Subcutaneous adipose tissue (tissue), 4 donors: ENCODE results near the gene KCNJ2. TPM values are rescaled to one million over a fixed set of nuclear protein-coding genes. Genes with fewer than 3 reads are reported as not detected.

ENCODE experiments used
- total RNA-seq, 4 donors: library from RNA; depleted of rRNA; stranded (reverse); fragments of >200 nt; gene quantifications; one replicate each; pipeline ENCODE4 v1.1.0, GENCODE V29; 2016
- TF ChIP-seq, protein P1 (sequence below): fragments of 450-650 bp; IDR thresholded peaks from one replicate; pipeline ENCODE4 v1.5.1; 2016; ENCODE audit warnings: low read depth, mild to moderate bottlenecking, control low read depth, antibody characterized with exemption, moderate library complexity

KCNJ2 gene
- total RNA-seq: 1 to 10 TPM; 1.3 to 8.2 (median 4.6) TPM

DNA sequence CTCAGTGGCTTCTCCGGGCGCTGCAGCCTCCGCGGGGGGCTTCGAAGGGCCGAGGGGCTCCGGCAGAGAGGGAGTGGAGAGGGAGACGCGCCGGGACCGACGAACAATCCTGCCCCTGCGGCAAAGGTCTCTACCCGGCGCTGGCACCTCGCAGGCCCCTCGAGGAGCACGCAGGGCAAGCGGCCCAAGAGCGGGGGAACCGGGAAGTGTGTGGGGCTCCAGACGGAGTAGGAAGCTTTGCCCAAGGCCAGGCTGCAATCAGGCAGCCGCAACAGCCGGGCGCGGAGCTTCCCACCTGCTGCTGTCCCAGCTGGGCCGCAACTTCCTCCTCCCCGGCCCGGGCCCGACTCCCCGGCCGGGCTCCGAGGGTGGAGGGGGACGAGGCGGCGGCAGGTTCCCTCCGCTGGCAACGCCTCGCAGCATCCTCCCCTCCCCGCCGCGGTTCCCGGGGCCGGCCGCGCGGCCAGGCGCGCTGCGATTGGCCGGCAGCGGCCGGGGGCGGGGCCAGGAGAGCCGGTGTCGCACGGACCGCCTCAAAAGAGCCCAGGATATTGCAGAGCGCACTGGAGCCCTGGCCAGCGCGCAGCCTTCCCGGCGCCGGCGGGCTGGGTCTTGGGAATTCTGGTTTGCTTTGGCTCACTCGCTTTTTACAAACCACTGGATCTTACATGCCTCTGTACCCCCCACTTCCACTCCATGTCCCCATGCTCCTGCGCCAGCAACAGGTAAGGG is at the start of gene KCNJ2:
Gene KCNJ2 (plus strand): TSS at position 556 of the 732 bp plus-strand sequence. CDS start 5,508 bp downstream, outside the sequence.
- TF ChIP-seq, protein P1, sequence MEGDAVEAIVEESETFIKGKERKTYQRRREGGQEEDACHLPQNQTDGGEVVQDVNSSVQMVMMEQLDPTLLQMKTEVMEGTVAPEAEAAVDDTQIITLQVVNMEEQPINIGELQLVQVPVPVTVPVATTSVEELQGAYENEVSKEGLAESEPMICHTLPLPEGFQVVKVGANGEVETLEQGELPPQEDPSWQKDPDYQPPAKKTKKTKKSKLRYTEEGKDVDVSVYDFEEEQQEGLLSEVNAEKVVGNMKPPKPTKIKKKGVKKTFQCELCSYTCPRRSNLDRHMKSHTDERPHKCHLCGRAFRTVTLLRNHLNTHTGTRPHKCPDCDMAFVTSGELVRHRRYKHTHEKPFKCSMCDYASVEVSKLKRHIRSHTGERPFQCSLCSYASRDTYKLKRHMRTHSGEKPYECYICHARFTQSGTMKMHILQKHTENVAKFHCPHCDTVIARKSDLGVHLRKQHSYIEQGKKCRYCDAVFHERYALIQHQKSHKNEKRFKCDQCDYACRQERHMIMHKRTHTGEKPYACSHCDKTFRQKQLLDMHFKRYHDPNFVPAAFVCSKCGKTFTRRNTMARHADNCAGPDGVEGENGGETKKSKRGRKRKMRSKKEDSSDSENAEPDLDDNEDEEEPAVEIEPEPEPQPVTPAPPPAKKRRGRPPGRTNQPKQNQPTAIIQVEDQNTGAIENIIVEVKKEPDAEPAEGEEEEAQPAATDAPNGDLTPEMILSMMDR: no peak

DNA sequence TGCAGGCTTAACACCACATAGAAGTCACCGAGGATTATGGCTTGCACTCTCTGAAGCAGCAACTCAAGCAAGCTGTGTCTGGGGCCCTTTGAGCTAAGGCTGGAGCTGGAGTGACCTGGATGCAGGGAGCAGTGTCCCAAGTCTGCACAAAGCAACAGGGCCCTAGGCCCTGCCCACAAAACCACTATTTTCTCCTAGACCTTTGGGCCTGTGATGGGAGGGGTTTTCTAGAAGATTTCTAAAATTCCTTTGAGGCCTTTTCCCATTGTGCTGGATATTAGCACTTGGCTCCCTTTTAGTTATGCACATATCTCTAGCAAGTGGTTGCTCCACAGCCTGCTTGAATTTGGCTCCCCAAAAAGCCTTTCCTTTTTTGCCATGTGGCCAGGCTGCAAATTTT is 49.8 kb upstream of the KCNJ2 start:
- TF ChIP-seq, protein P1: no peak

DNA sequence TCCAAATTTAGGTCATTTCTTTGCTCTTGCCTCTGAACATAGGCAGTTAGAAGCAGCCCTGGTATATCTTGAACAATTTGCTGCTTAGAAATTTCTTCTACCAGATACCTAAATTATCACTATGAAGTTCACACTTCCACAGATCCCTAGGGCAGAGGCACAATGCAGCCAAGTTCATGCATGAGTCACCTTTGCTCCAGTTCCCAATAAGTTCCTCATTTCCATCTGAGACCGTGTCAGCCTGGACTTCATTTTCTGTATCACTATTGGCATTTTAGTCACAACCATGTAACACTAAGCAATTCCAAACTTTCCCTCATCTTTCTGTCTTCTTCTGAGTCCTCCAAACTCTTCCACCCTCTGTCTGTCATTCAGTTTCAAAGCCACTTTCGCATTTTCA is 49.3 kb upstream of the KCNJ2 start:
- TF ChIP-seq, protein P1: no peak

DNA sequence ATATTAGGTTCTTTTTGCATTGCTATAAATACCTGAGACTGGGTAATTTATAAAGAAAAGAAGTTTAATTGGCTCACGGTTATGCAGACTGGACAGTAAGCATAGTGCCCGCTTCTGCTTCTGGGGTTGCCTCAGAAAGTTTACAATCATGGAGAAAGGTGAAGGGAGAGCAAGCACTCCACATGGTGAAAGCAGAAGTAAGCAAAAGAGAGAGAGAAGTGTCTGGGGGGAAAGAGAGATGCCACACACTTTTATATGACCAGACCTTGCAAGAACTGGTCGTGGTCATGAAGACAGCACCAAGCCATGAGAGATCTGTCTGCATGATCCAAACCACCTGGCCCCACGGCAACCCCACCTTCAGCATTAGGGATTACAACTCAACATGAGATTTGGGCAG is 48.9 kb upstream of the KCNJ2 start:
- TF ChIP-seq, protein P1: no peak

DNA sequence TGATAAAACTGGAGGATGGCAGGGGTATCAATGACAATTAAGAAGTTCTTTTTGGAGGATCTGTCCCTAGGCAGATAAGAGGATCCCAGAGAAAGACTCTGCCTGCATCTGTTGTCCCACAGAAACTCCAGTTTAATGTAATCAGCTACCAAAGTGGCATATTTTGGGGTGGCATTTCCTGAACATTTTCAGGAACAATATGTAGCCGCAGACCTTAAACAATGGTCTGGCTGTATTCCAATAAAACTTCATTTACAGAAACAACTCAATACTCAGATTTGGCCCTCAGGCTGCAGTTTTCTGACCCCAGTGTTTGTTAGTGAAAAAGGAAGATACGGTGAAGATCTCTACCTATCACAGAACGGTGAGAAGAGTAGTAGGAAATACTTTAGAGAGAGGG is 48.2 kb upstream of the KCNJ2 start:
- TF ChIP-seq, protein P1: no peak

DNA sequence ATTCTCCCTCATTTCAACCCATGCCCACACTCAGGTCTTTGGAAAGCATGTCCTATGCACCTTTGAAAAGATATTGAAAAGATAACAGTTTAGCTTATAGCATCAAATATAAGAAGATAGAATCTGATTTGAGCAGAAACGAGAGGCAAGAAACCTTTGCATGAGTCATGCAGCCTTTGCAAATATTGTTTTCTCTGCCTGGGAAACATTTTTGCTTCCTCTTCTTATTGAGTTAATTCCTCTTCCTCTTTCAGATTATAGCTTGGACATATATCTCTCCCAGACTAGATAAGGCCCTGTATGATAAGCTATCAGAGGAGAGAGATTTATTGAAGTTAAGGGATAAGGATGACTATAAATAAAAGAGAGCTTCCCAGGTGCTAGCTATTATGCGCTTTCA is 46.1 kb upstream of the KCNJ2 start:
- TF ChIP-seq, protein P1: no peak

DNA sequence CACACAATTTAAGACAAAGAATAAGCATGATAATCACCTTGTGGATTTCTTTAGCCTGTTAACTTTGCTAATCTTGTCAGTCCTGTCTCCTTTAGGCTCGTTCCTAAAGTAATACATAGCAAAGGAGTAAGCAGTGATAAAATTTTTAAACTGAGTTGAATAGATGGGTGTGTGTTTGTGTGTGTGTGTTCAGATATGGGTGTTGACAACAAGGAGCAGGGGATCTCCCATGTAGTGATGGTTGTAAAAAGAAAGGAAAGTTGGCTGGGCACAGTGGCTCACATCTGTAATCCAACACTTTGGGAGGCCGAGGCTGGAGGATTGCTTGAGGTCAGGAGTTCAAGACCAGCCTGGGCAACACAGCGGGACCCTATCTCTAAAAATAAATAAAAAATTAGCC is 44.6 kb upstream of the KCNJ2 start:
- TF ChIP-seq, protein P1: no peak
